Vagina (tissue), 2 donors: ENCODE results near the gene COG1. TPM values are rescaled to one million over a fixed set of nuclear protein-coding genes. Genes with fewer than 3 reads are reported as not detected.

Source experiments
- DNase-seq, 2 donors: peaks; one replicate each; pipeline ENCODE4 v3.0.0-alpha.2; 2017; ENCODE audit errors: extremely low spot score in 2 of 2
- H3K27ac ChIP-seq: fragments of 200-600 bp; sonication (generic); one replicate; pipeline ENCODE4 v1.5.1; 2019
- H3K27me3 ChIP-seq: fragments of 200-600 bp; sonication (generic); one replicate; pipeline ENCODE4 v1.5.1; 2019
- H3K36me3 ChIP-seq, 2 donors: fragments of 200-600 bp; sonication (generic); one replicate each; pipeline ENCODE4 v1.5.1; 2017 to 2019
- H3K4me1 ChIP-seq: fragments of 200-600 bp; sonication (generic); one replicate; pipeline ENCODE4 v1.5.1; 2019
- H3K4me3 ChIP-seq, 2 donors: fragments of 200-600 bp; sonication (generic); 1 replicate in 1 of 2; 2 replicates in 1 of 2; pipeline ENCODE4 v1.5.1; 2016 to 2019
- H3K9me3 ChIP-seq: fragments of 200-600 bp; sonication (generic); one replicate; pipeline ENCODE4 v1.5.1; 2019
- CTCF ChIP-seq, 3 experiments: fragments of 450-650 bp in 2 of 3; fragments of 200-600 bp in 1 of 3; sonication (generic) in 1 of 3; IDR thresholded peaks; one replicate each; pipeline ENCODE4 v1.5.1; 2017 to 2019; ENCODE audit warnings: antibody characterized with exemption in 3 of 3, mild to moderate bottlenecking in 2 of 3, moderate library complexity in 2 of 3
- POLR2A ChIP-seq, 2 donors: fragments of 450-650 bp; IDR thresholded peaks; one replicate each; pipeline ENCODE4 v1.6.1; 2017; ENCODE audit warnings: antibody characterized with exemption in 2 of 2, mild to moderate bottlenecking in 2 of 2, moderate library complexity in 2 of 2
- POLR2AphosphoS5 ChIP-seq, 2 donors: sonication (generic); formaldehyde crosslinking; IDR thresholded peaks; one replicate each; pipeline ENCODE4 v1.9.0; 2017; ENCODE audit warnings: antibody characterized with exemption in 2 of 2, mild to moderate bottlenecking in 2 of 2, low read depth in 1 of 2; ENCODE audit not compliant: insufficient read depth in 1 of 2
- intact Hi-C: fragments of 100-400 bp; cut with DNase I; formaldehyde crosslinking; loops from one replicate; pipeline ENCODE4 v1.15.1; 2023
- total RNA-seq: library from RNA; depleted of rRNA; stranded (reverse); fragments of >200 nt; gene quantifications from one replicate; pipeline ENCODE4 v1.2.3, GENCODE V29; 2016

The COG1 gene
- total RNA-seq, 1 donor from 2014 or later: 30.9 TPM

DNA sequence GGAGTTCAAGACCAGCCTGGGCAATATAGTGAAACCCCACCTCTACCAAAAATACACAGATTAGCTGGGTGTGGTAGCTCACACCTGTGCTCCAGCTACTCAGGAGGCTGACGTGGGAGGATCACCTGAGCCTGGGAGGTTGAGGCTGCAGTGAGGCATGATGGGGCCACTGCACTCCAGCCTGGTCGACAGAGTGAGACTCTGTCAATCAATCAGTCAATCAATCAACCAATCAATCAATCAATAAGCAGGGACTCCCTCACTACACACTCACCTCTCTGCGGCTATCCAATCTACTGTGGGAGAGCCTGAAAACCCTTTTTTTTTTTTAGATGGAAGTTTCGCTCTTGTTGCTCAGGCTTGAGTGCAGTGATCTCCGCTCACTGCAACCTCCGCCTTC is 37.2 kb downstream of the COG1 start:
- H3K4me3 ChIP-seq: no peak overlapping the region
- no peak for DNase-seq
- no peak overlapping the region for H3K27ac ChIP-seq
- intact Hi-C loops: loop anchor here (5.0 kb wide), 1 partner anchor 38 kb away; the partner anchor contains the start of gene COG1
- TF ChIP-seq POLR2A (IDR thresholded peaks at IDR 0.05) (no peak), CTCF (IDR thresholded peaks at IDR 0.05) (no peak), POLR2AphosphoS5 (IDR thresholded peaks at IDR 0.05; ENCODE audit: insufficient read depth in 1 of 2, low read depth in 1 of 2) (no peak)
- no peaks in the 10 kb centered on the region for H3K36me3 ChIP-seq
- no peaks in the 10 kb centered on the region for H3K9me3 ChIP-seq
- H3K4me1 ChIP-seq: peaks cover 66% of the 10 kb centered on the region
- H3K27me3 ChIP-seq: no peaks in the 10 kb centered on the region

GRCh38 chr17:73231395-73231794 is 38.5 kb downstream of the COG1 start:
- Histone ChIP-seq H3K4me3 (peak overlapping the region; percentile 64 to 100), H3K4me1 (peaks cover 62% of the 10 kb centered on the region), H3K27me3 (no peaks in the 10 kb centered on the region), H3K36me3 (peaks cover 0 to 5% of the 10 kb centered on the region in 2 donors), H3K27ac (peak overlapping the region; percentile 90), H3K9me3 (no peaks in the 10 kb centered on the region)
- intact Hi-C loops: loop anchor here (5.0 kb wide), 1 partner anchor 39 kb away; the partner anchor contains the start of gene COG1
- DNase-seq: no peak
- TF ChIP-seq POLR2AphosphoS5 (IDR thresholded peaks at IDR 0.05; ENCODE audit: insufficient read depth in 1 of 2, low read depth in 1 of 2) (no peak), CTCF (IDR thresholded peaks at IDR 0.05) (no peak), POLR2A (IDR thresholded peaks at IDR 0.05) (no peak)

DNA sequence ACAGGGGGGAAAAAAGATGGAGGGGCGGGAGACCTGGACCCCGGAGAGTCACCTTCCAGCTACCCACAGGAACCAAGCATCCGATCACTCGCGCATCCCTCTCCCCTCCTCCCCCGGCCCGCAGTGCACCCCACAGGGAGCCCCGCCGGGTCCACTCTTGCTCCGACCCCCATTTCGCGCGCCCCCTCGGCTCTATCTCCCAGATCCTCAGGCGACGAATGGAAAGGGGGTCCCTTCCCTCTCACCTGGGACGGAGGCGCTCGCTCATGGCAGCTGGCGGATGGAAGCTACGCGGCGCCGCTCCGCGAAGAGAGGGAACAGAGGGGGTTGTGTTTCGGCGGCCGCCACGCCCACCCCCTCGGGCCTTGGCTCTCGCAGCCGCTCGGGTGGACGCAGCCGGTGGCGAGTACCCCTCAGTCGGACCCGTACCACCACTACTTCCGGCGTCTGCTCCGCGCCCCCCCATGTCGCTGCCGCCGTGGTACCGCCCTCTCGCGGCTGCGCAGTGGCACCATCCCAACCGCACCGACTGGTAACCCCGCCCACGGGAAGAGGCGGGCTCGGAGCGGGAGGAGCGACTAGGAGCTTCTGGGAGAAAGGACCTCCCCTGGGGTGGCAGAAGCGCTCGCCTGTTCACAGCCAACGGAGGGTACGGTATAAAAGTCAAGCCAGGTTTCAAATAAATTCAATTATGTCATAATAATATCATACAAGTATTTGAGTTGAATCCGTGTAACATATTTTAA is 39.2 kb downstream of the COG1 start:
- Histone ChIP-seq H3K27me3 (no peaks in the 10 kb centered on the region), H3K4me3 (peak overlapping the region; percentile 64 to 100), H3K36me3 (peaks cover 0 to 12% of the 10 kb centered on the region in 2 donors), H3K4me1 (peaks cover 56% of the 10 kb centered on the region), H3K9me3 (no peaks in the 10 kb centered on the region), H3K27ac (peak overlapping the region; percentile 90)
- peak in 1 of 2 donors; percentile 92 for DNase-seq
- peak; percentile 96 for TF ChIP-seq POLR2AphosphoS5 (IDR thresholded peaks at IDR 0.05; ENCODE audit: insufficient read depth in 1 of 2, low read depth in 1 of 2)
- peak in 1 of 3 experiments; percentile 31 for TF ChIP-seq CTCF (IDR thresholded peaks at IDR 0.05)
- peak; percentile 8 to 54 for TF ChIP-seq POLR2A (IDR thresholded peaks at IDR 0.05)
- intact Hi-C loops: loop anchor here (5.0 kb wide), 1 partner anchor 40 kb away; the partner anchor contains the start of gene COG1

DNA sequence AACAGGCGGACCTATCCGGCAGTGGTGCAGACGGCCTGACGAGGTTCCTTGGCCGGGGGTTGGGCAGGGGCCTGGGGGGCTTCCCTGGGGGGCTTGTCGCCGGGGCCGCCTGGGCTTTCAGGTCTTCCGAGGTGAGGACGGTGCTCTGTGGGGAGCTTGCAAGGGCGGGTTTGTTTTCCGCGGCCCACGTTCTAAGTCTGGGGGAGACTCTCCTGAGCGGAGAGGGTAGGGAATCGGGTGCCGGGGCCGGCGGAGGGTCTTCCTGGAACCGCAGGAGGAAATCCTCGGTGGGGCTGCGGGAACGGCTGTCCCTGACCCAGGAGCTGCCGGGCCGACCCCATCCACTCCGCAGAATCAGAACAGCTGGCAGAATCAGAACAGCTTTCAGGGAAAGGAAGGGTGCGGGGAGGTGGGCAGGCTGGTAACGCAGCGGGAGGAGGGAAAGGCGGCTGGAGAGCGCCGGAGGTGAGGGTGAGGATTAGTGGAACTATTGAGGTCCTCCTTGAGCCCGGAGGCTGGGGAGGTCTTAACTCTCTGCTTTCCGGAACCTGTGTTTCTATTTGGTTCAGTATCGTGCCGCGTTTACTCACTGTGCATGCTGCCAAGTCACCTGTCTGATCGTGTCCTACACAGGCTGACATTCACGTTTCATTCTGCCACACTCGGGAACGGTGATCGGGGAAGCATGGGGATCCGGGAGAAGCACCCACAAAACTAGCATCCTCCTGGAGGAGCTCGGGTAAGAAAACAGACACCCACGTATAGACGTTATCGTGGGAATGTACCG is 39.9 kb downstream of the COG1 start:
- no peak for DNase-seq
- H3K4me3 ChIP-seq: peak overlapping the region; percentile 64 to 100
- TF ChIP-seq CTCF (IDR thresholded peaks at IDR 0.05) (no peak), POLR2AphosphoS5 (IDR thresholded peaks at IDR 0.05; ENCODE audit: insufficient read depth in 1 of 2, low read depth in 1 of 2) (no peak), POLR2A (IDR thresholded peaks at IDR 0.05) (no peak)
- intact Hi-C loops: loop anchor here (5.0 kb wide), 1 partner anchor 40 kb away; the partner anchor contains the start of gene COG1
- H3K4me1 ChIP-seq: peaks cover 56% of the 10 kb centered on the region
- no peaks in the 10 kb centered on the region for H3K9me3 ChIP-seq
- H3K27ac ChIP-seq: peak overlapping the region; percentile 90
- peaks cover 0 to 19% of the 10 kb centered on the region in 2 donors for H3K36me3 ChIP-seq
- no peaks in the 10 kb centered on the region for H3K27me3 ChIP-seq
